ENCODE data around the gene TTC3.

TTC3 gene

DNA sequence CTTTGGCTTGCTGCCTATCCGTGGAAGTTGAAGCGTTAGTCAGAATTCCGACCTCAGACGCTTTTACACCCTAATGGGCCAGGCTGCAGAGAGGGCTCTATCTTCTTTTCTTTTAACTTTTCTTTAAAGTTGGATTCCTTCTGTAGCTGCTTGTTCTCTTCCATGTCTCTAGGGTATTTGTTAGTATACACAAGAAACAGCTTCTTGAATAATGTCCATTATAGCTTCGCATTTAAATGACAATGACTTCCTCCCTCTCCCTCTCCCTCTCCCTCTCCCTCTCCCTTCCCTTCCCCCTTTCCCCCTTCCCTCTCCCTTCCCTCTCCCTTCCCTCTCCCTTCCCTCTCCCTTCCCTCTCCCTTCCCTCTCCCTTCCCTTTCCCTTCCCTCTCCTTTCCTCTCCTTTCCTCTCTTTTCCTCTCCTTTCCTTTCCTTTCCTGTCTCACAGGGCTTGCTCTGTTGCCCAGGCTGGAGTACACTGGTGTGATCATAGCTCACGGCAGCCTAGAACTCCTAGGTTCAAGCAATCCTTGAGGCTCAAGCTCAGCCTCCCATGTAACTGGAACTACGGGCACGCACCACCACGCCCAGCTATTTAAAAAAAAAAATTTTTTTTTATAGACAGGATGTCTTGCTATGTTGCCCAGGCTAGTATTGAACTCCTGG lies 33.5 kb upstream of the TTC3 start:
- POLR2A ChIA-PET: interaction anchor here (0.6 to 1.2 kb wide), 3 partner anchors 29 to 33 kb away, joined by 3 read pairs; no protein-coding TSS in a partner anchor
- TF ChIP-seq ZNF624 (tag by site-specific recombination; IDR thresholded peaks at IDR 0.05) (no peak), PRDM1 (tag by site-specific recombination; IDR thresholded peaks at IDR 0.05) (peak; percentile 49; the same call in 1 of the 2 replicates)
- TF ChIP-seq, protein P1, sequence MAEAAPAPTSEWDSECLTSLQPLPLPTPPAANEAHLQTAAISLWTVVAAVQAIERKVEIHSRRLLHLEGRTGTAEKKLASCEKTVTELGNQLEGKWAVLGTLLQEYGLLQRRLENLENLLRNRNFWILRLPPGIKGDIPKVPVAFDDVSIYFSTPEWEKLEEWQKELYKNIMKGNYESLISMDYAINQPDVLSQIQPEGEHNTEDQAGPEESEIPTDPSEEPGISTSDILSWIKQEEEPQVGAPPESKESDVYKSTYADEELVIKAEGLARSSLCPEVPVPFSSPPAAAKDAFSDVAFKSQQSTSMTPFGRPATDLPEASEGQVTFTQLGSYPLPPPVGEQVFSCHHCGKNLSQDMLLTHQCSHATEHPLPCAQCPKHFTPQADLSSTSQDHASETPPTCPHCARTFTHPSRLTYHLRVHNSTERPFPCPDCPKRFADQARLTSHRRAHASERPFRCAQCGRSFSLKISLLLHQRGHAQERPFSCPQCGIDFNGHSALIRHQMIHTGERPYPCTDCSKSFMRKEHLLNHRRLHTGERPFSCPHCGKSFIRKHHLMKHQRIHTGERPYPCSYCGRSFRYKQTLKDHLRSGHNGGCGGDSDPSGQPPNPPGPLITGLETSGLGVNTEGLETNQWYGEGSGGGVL (tag by site-specific recombination; IDR thresholded peaks at IDR 0.05): peak; percentile 49
- Histone ChIP-seq H3K4me3 (ENCODE audit: low read depth, low read length) (no peak overlapping the region), H3K4me1 (ENCODE audit: control insufficient read depth, insufficient read depth, low read length) (peaks cover 6% of the 10 kb centered on the region; the same call in 1 of the 2 replicates), H3K9me3 (ENCODE audit: control insufficient read depth, insufficient read depth, low read depth, low read length) (no peaks in the 10 kb centered on the region), H3K27ac (ENCODE audit: extremely low read depth, low read depth, low read length) (no peak overlapping the region), H3K36me3 (ENCODE audit: control insufficient read depth in 2 of 2, insufficient read depth in 1 of 2, low read length in 2 of 2) (no peaks in the 10 kb centered on the region)
- CTCF ChIA-PET: interaction anchor here (1.0 kb wide), 1 partner anchor 48 kb away, joined by 3 read pairs; no protein-coding TSS in a partner anchor

DNA sequence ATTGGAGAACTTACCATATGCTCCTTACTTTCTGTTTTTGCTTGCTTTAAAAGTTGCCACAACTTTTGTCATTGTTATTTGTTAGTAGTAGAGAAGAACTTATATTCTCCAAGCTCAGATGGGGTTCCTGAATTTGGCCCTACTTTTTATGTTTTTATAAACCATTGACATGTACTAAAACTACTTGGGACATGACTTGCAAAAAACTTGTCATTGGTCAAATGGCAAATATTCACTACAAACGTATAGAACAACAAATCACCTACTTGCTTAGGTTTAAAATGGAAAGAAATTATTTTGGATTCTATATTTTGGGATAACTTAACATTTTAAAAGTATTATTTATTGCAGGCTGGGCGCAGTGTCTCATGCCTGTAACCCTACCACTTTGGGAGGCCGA lies 32.8 kb upstream of the TTC3 start:
- POLR2A ChIA-PET: interaction anchor here (0.6 to 1.2 kb wide), 2 partner anchors 30 to 32 kb away, joined by 3 read pairs; no protein-coding TSS in a partner anchor
- Histone ChIP-seq H3K36me3 (ENCODE audit: control insufficient read depth in 2 of 2, insufficient read depth in 1 of 2, low read length in 2 of 2) (no peaks in the 10 kb centered on the region), H3K4me1 (ENCODE audit: control insufficient read depth, insufficient read depth, low read length) (peaks cover 6% of the 10 kb centered on the region; the same call in 1 of the 2 replicates), H3K27ac (ENCODE audit: extremely low read depth, low read depth, low read length) (no peak overlapping the region), H3K4me3 (ENCODE audit: low read depth, low read length) (no peak overlapping the region), H3K9me3 (ENCODE audit: control insufficient read depth, insufficient read depth, low read depth, low read length) (no peaks in the 10 kb centered on the region)
- TF ChIP-seq KLF1 (tag by site-specific recombination; IDR thresholded peaks at IDR 0.05) (no peak), ZNF423 (tag by site-specific recombination; IDR thresholded peaks at IDR 0.05) (no peak), ZNF433 (tag by site-specific recombination; IDR thresholded peaks at IDR 0.05; ENCODE audit: low read depth) (no peak), ZNF791 (tag by site-specific recombination; IDR thresholded peaks at IDR 0.05) (no peak), HOXC10 (CRISPR knock-in tag; IDR thresholded peaks at IDR 0.05) (no peak), ZBTB20 (tag by site-specific recombination; IDR thresholded peaks at IDR 0.05) (no peak), ZNF670 (tag by site-specific recombination; IDR thresholded peaks at IDR 0.05; ENCODE audit: low read depth) (no peak), ZNF558 (tag by site-specific recombination; IDR thresholded peaks at IDR 0.05) (no peak), ZNF416 (tag by site-specific recombination; IDR thresholded peaks at IDR 0.05) (no peak), ZNF585B (tag by site-specific recombination; IDR thresholded peaks at IDR 0.05) (no peak), ZNF148 (tag by site-specific recombination; IDR thresholded peaks at IDR 0.05; ENCODE audit: borderline replicate concordance) (no peak)
- TF ChIP-seq, protein P2, sequence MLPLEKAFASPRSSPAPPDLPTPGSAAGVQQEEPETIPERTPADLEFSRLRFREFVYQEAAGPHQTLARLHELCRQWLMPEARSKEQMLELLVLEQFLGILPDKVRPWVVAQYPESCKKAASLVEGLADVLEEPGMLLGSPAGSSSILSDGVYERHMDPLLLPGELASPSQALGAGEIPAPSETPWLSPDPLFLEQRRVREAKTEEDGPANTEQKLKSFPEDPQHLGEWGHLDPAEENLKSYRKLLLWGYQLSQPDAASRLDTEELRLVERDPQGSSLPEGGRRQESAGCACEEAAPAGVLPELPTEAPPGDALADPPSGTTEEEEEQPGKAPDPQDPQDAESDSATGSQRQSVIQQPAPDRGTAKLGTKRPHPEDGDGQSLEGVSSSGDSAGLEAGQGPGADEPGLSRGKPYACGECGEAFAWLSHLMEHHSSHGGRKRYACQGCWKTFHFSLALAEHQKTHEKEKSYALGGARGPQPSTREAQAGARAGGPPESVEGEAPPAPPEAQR (tag by site-specific recombination; IDR thresholded peaks at IDR 0.05): no peak
- CTCF ChIA-PET: interaction anchor here (1.4 kb wide), 1 partner anchor 63 kb away, joined by 5 read pairs; no protein-coding TSS in a partner anchor
